Ammon's horn (tissue), 1 donor: ENCODE data around the gene P4HTM.

Experiments used
- DNase-seq: peaks from one replicate; pipeline ENCODE4 v3.0.0-alpha.2; 2016; ENCODE audit warnings: low spot score

Gene P4HTM

GRCh38 chr3:48989796-48990635 is at the start of gene P4HTM:
Gene P4HTM (plus strand): TSS chr3:48990241. CDS start chr3:48990257, 16 bp downstream.
- DNase-seq, result peak; percentile 95

GRCh38 chr3:48945432-48945831 is 44.6 kb upstream of the P4HTM start:
- no peak for DNase-seq

GRCh38 chr3:48945891-48946549 is 44.0 kb upstream of the P4HTM start:
- DNase-seq, result no peak

GRCh38 chr3:48949376-48949717 is 40.7 kb upstream of the P4HTM start:
- DNase-seq, result no peak

- no peak for DNase-seq
These were observed 40.0 kb upstream of the P4HTM start for GRCh38 chr3:48950051-48950450.

GRCh38 chr3:48951764-48952163 is 38.3 kb upstream of the P4HTM start:
- no peak for DNase-seq

- DNase-seq, result peak; percentile 22
These were observed 37.4 kb upstream of the P4HTM start for GRCh38 chr3:48952510-48953118.

GRCh38 chr3:48957006-48957705 is 32.9 kb upstream of the P4HTM start:
- no peak for DNase-seq

- DNase-seq, result no peak
These were observed 29.1 kb upstream of the P4HTM start for GRCh38 chr3:48960841-48961413.

GRCh38 chr3:48962340-48962739 is 27.7 kb upstream of the P4HTM start:
- DNase-seq, result no peak

- DNase-seq, result peak; percentile 25
These were observed 27.1 kb upstream of the P4HTM start for GRCh38 chr3:48962939-48963338.

GRCh38 chr3:48963591-48963990 is 26.4 kb upstream of the P4HTM start:
- DNase-seq, result no peak

GRCh38 chr3:48966367-48966766 is 23.7 kb upstream of the P4HTM start:
- DNase-seq, result no peak

GRCh38 chr3:48966876-48967361 is 23.1 kb upstream of the P4HTM start:
- DNase-seq, result no peak

- DNase-seq, result no peak
These were observed 19.5 kb upstream of the P4HTM start for GRCh38 chr3:48970586-48970985.

- no peak for DNase-seq
These were observed 15.8 kb upstream of the P4HTM start for GRCh38 chr3:48974076-48974864.

GRCh38 chr3:48979451-48979850 is 10.6 kb upstream of the P4HTM start:
- DNase-seq, result no peak

GRCh38 chr3:48980295-48980694 is 9.7 kb upstream of the P4HTM start:
- DNase-seq, result no peak

- DNase-seq, result no peak
These were observed 8.0 kb upstream of the P4HTM start for GRCh38 chr3:48982016-48982415.

- DNase-seq, result no peak
These were observed 7.4 kb upstream of the P4HTM start for GRCh38 chr3:48982686-48983085.

- no peak for DNase-seq
These were observed 6.9 kb upstream of the P4HTM start for GRCh38 chr3:48983096-48983495.
